HG03045 (cell line): ENCODE data around the gene REX1BD.
"Not testable (repeated sequence)": the region's sequence is repeated elsewhere in the genome, so short reads cannot be mapped to it uniquely, and the experiment has no call there.

ENCODE experiments used
- ATAC-seq: cut with Tn5 transposase; IDR thresholded peaks from one replicate; pipeline ENCODE4 v1.9.1; 2021; ENCODE audit warnings: mild to moderate bottlenecking, moderate library complexity; ENCODE audit not compliant: unreplicated experiment

Gene REX1BD

GRCh38 chr19:18588611-18589379 lies at the start of gene REX1BD:
Gene REX1BD, plus strand, starts transcription at chr19:18588798. Its CDS starts 4 bp downstream, at chr19:18588802.
- peak; percentile 81 for ATAC-seq

DNA sequence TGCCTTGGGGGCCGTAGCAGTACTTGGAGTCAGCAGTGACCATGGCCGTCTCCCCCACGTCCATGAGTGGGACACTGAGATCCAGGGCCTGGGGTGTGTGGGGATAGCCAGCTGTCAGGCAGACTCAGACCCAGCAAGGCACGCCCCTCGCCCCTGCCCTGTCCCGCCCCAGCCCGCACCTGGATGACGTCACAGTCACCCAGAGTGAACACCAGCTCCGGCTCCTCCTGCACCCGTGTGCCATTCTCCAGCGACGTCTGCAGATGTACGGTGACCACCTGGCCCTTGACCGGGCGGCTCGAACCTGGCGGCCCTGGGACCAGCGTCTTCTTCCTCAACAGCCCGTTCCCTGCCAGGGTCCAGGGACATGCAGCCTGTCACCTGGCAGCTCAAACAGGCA lies 49.2 kb upstream of the REX1BD start:
- no peak for ATAC-seq

DNA sequence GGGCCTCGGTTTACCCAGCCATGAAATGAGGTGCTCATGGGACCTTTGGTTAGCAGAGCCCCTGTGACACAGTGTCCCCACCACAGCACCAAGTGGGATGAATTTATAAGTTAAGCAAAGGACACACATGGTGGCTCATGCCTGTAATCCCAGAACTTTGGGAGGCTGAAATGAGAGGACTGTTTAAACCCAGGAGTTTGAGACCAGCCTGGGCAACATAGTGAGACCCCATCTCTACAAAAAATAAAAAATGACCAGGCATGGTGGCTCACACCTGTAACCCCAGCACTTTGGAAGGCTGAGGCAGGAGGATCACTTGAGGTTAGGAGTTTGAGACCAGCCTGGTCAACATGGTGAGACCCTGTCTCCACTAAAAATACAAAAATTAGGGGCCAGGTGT lies 48.4 kb upstream of the REX1BD start:
- ATAC-seq: not testable (repeated sequence)

GRCh38 chr19:18541258-18541991 lies 47.2 kb upstream of the REX1BD start:
- ATAC-seq: no peak

DNA sequence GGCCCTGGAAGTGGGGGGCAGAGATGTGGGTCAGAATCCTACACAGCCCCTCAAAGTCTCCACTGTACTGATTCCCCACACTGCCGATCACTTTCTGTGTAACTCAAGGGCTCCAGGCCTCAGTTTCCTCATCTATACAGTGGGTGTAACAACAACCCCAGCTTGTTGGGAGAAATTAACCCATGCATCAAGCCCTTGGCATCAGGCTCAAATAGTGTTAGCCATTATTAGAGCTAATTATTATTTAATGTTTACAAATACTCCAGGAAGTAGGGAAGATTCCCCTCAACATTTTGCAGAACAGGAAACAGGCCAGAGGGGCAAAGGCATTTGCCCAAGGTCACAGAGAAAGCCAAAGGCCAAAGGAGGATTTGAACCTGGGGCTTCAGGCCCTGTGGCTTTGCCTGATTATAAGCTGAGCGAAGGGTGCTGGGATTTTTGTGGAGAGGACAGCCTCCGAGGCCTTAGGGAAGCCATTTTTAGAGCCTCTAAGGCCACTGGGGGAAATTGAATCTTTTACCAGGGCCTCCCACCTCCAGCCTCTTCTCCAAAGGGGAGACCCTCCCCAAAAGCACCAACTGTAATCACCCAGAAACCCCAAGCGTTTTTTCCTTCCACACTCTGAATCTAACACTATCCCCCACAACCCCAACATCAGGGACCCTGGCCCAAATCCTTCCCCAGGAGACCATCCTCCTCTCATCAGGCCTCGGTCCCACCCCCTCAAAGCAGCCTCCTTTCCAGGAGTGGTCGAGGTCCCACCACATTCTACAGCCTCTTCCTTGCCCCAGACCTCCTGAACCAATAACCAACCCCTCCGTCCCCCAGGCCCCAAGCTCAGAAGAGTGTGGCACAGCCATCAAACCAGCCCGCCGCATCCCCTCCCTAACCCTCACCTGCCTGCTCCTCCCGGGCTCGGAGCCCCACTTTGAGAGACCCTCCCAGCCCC lies 46.3 kb upstream of the REX1BD start:
- no peak for ATAC-seq

DNA sequence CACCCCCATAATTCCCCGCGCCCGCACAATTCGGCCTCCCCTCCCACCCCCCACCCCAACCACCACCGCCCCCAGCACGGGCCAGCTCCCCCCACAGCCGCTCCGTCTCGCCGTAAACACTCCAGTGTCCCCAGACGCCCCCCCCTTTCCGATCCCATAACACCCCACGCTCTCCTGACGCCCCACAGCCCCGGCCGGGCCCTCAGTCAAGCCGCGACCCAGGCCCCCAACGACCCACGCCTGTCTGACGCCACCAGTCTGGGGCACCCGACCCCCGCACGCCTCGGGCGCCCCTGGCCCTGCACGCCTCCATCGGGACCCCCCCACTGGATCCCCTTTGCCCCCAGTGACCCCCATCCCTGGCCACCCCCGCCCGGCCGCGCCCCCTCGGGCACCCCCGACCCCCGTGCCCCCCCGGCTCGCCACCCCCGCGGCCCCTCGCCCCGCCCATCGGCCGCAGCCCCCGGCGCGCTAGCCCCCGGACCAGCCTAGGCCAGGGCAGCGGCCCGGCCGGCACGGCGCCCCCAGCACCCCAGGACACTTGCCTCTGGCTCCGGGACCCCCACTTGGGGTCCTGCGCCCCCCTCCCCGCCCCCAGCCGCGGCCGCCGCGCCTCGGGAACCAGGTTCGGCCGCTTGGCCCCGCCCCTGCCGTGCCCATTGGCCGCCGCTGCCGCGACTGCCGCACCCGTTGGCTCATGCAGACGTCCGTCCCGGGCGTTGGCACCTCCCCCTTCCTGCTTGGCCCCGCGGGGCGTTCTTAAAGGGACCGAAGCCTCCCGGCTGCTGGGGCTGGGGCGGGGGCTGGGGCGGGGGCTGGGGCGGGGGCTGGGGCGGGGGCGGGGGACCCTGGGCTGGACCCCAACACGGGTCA lies 45.4 kb upstream of the REX1BD start, which contains the start of gene FKBP8:
Gene FKBP8 (minus strand): TSS at position 633 of the 873 bp plus-strand sequence. CDS start 1,603 bp downstream, outside the sequence.
- ATAC-seq: peak; percentile 91

DNA sequence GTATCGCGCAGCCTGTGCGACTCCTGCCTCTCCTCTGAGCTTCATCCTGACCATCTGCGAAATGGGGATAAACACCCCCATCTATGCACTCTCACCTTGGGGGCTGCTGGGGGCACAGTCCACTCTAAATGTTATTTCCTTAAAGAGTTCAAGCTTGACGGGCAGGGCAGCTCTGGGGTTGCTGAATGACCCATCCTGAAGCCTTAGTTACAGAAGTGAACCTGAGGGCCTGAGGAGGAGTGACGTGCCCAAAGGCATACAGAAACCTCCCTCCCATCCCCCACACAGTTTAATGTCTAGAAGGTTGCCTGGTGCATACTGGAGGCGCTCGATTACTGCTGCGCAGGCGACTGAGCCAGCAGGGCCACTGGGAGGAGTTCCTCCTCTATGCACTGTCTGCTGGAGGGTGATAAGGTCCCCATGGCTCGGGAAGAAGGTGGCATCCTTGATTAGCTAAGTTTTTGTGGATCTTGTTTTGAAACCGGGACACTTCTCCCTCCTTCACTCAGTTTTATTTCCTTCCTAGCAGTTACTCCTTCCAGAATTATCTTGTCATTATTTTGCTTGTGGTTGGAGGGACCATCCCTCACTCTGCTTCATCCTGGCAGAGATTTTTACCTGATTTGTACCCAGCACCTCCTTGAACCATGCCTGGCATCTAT lies 44.7 kb upstream of the REX1BD start:
- peak; percentile 47 for ATAC-seq

DNA sequence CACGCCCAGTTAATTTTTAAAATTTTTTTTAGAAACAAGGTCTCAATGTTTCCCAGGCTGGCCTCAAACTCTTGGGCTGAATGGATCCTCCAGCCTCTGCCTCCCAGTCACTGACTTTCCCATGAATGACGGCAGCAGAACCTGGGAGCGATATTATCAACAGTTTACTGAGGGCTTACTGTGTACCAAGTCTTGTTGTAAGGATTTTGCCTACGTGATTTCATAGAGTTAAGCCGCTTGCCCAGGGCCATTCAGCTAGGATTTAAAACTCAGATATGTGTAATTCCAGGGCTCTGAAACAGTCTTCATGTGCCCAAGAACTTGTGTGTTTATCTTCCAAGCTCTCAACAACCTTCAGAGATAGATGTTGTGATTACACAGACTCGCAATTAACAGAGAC lies 37.0 kb upstream of the REX1BD start:
- ATAC-seq: no peak

GRCh38 chr19:18557411-18558201 lies 31.0 kb upstream of the REX1BD start, which contains the start of gene KXD1:
Gene KXD1, plus strand, starts transcription at chr19:18557870. Its CDS starts 4,187 bp downstream, at chr19:18562057.
- peak; percentile 87 for ATAC-seq

- no peak for ATAC-seq
Measured at GRCh38 chr19:18558202-18558555, 30.4 kb upstream of the REX1BD start.

DNA sequence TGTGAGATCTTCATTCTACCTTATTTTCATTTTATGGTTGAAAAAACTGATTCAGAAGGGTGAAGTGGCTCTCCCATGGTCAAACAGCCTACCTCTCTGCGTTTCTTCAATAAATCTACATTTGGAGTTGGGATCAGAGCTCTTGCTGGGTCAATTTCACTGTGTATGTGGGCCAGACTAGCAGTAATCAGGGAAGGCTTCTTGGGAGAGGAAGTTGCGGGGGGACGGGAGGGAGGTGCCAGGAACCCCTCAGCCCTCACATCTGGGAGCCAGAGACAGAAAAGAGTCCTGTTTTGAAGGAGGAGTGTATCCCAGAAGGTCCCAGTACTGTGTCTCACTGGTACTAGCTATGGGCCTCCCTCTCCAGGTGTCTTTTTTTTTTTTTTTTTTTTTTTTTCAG lies 30.0 kb upstream of the REX1BD start:
- no peak for ATAC-seq

GRCh38 chr19:18559685-18560084 lies 28.9 kb upstream of the REX1BD start:
- ATAC-seq: no peak

DNA sequence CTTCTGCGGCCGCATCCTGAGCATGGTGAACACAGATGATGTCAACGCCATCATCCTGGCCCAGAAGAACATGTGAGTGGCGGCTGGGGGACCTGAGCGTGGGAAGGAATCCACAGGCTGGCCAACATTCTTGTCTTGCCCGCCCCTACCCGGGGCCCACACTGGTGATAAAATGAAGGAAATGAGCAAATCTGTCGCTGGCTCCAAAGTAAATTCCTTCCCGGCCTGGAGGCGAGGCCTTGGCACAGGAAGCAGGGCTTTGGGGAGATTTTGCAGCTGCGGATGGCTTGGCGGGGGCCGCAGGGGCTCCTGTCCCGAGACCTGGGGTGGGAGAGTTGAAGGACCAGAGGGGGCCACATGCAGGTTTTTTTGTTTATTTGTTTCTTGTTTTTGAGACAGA lies 26.5 kb upstream of the REX1BD start:
- ATAC-seq: no peak

DNA sequence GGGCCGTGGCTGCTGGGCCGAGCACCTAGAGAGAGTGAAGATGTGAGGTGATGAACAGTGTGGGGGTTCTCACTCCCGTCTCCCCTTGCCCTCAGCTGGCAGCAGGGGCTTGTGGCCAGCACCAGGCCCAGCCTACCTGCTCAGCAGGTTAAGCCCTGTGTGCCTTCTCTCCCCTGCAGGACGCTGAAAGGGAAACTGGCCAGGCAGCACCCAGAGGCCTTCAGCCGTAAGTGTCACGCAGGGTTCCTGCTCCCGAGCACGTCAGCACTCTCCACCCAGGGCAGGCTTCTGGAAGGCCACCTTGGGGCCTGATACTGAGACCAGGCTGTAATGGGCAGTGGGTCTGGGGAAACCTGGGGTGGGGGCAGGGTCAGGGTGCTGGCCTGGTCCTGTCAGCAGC lies 21.6 kb upstream of the REX1BD start:
- ATAC-seq: no peak

- ATAC-seq: no peak
Measured at GRCh38 chr19:18568367-18568766, 20.2 kb upstream of the REX1BD start.

DNA sequence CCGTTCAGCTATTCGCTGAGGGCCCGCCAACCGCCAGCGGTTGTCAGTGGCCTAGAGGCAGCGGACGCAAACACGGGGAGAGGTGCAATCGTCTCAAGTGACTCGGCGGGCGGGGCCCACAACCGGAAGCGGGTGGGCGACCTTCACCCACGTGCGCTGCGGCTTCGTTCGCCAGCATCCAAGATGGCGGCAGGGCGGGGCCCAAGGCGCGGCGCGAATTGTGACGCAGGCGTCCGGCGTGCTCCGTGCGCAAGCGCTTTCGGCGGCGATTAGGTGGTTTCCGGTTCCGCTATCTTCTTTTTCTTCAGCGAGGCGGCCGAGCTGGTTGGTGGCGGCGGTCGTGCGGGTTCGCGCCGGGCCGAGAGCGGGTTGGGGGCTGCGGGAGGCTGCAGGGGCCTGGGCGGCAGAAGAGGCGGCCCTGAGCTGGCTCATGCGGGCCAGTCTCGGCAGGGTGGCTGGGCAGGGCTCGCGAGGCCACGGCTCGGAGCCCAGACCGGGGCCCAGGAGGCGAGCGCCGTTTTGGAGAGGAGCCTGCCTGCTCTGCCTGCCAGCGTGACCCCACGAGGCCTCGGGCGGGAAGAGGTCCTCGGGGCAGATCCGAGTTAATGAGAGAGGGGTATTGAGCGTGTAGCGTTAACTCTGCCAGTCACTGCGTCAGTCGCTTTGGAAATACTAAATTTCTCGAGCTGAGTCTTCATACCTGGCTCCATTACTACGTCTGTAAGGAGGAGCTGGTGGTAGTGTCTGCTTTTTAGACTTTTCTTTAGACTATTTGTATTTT lies 16.8 kb upstream of the REX1BD start, which contains the start of gene UBA52:
Gene UBA52 (plus strand): TSS at position 294 of the 781 bp plus-strand sequence. CDS start 1,444 bp downstream, outside the sequence.
- ATAC-seq: peak; percentile 89

DNA sequence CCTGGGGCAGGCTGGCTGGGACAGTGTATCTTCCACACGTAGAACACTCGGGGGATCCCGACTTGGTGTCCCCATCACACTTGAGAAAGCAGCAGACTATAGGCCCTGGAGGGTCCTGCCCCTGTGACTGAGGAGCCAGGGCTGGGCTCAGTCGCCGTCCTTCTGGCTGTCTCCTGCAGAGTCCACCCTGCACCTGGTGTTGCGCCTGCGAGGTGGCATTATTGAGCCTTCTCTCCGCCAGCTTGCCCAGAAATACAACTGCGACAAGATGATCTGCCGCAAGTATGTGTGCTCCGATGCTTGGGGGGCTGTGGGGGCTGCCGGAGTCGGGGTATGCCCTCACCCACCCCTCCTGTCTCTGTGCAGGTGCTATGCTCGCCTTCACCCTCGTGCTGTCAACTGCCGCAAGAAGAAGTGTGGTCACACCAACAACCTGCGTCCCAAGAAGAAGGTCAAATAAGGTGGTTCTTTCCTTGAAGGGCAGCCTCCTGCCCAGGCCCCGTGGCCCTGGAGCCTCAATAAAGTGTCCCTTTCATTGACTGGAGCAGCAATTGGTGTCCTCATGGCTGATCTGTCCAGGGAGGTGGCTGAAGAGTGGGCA lies 13.8 kb upstream of the REX1BD start:
- ATAC-seq: no peak
